D721Med (cell line): ENCODE results near the gene PDGFRB.

Experiments used
- DNase-seq: peaks from one replicate; pipeline ENCODE4 v3.0.0; 2011; ENCODE audit warnings: low spot score; ENCODE audit not compliant: insufficient read length
- FAIRE-seq: peaks from 2 replicates; lab custom pipeline; 2011; peaks lifted over from hg19 to GRCh38; lab: Jason Lieb, UNC
- TF ChIP-seq, protein P1 (sequence below): IDR thresholded peaks from 2 replicates; pipeline ENCODE4 v1.5.1; 2012; ENCODE audit warnings: mild to moderate bottlenecking, control low read depth; ENCODE audit not compliant: insufficient read depth; ENCODE audit errors: missing control alignments

PDGFRB gene

DNA sequence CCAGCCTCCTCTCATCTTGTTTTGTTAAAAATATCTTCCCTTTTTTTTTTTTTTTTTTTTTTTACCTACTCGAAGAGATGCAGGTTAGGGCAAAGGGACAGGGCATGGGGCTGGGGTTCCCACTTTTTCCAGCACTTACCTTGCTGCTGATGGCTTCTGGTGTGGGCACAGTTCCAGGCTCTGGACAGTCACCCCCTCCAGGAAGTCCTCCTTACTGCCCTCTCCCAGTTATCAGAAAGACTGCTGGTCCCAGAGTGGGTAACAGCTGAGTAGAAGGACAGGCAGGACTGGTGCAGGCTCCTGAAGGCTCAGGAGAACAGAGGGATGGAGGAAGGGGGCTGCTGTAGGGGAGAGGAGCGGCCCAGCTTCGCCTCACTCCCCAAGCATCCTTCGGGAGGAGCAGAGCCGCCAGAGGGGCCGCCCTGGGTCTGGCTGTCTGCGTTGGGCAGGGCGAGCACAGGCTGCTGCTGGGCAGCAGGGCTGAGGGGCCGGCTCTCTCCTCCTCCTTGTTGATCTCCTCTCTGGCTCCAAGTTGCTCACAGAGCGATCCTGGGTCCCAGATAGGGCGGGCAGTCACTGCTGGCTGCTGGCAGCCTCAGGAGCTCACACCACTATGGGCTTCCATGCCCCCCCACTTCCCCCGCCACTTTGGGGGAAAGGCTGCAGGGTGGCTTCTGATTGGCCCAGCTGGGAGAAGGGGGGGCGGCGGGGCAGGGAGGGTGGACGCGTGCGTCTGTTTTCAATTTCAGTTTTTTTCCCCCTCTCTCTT, at the start of gene PDGFRB:
TSS of gene PDGFRB (minus strand) at position 588 of the 769 bp plus-strand sequence. CDS start 18,798 bp downstream, outside the sequence.
- peak; percentile 42 for DNase-seq
- no peak for FAIRE-seq
- TF ChIP-seq, protein P1, sequence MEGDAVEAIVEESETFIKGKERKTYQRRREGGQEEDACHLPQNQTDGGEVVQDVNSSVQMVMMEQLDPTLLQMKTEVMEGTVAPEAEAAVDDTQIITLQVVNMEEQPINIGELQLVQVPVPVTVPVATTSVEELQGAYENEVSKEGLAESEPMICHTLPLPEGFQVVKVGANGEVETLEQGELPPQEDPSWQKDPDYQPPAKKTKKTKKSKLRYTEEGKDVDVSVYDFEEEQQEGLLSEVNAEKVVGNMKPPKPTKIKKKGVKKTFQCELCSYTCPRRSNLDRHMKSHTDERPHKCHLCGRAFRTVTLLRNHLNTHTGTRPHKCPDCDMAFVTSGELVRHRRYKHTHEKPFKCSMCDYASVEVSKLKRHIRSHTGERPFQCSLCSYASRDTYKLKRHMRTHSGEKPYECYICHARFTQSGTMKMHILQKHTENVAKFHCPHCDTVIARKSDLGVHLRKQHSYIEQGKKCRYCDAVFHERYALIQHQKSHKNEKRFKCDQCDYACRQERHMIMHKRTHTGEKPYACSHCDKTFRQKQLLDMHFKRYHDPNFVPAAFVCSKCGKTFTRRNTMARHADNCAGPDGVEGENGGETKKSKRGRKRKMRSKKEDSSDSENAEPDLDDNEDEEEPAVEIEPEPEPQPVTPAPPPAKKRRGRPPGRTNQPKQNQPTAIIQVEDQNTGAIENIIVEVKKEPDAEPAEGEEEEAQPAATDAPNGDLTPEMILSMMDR: no peak

DNA sequence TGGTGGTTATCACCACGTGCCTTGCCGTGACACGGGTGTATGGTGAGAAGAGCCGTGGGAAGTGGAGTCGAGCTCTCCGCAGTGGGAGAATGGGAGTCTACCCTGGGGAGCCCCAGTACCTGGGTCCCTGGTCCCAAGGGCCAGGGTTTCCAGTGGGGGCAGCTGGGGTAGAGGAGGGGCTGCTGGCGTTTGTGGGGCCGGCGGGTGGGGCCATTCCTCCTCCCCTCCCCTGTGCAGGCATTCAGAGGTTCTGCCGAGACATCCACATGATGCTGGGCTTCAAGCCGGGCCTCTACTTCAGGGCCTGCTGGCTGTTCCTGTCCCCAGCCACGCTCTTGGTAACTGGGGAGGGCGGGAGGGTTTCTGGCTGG, 48.9 kb upstream of the PDGFRB start:
- TF ChIP-seq, protein P1: no peak
- FAIRE-seq (no peak), DNase-seq (no peak)

DNA sequence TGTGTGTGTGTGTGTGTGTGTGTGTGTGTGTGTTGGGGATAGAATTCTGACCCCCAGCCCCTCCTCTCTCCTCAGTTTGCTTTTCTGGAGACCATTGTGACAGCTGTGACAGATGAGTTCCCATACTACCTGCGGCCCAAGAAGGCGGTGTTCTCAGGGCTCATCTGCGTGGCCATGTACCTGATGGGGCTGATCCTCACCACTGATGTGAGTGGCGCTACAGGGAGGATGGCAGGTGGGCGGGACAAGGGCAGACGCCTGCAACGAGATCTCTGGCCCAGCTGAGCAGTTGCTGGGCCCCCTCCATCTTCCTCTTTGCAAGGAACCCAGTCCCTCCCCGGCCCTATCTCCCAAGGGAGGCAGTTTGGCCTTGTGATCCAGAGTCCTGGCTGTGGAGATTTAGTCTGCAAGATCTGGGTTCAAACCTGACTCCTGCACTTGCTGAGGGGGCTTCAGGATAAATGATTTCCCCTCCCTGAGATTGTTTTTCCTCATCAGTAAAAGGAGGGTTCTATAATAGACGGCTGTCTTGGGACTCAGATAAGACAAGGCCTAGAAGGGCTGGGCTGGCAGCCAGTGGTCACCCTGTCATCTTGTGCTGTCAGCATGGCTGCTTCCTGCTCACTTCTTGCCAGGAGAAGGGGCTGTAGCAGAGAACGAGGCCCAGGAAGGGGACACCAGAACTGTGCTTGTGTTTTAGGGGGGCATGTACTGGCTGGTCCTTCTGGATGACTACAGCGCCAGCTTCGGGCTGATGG, 48.4 kb upstream of the PDGFRB start:
- FAIRE-seq: no peak
- TF ChIP-seq, protein P1: no peak
- no peak for DNase-seq

DNA sequence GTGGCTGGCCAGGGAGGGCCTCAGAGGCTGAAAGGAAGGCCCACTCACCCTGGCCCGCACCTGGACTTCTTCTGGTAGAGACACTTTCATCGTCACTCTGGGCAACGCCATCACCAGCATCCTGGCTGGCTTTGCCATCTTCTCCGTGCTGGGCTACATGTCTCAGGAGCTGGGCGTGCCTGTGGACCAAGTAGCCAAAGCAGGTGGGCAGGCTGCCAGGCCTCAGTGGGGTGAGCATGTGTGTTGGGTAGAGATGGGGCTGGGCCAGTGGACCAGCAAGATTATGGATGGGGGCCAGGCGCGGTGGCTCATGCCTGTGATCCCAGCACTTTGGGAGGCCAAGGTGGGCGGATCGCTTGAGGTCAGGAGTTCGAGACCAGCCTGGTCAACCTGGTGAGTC, 46.9 kb upstream of the PDGFRB start:
- TF ChIP-seq, protein P1: no peak
- DNase-seq: no peak
- FAIRE-seq: no peak

DNA sequence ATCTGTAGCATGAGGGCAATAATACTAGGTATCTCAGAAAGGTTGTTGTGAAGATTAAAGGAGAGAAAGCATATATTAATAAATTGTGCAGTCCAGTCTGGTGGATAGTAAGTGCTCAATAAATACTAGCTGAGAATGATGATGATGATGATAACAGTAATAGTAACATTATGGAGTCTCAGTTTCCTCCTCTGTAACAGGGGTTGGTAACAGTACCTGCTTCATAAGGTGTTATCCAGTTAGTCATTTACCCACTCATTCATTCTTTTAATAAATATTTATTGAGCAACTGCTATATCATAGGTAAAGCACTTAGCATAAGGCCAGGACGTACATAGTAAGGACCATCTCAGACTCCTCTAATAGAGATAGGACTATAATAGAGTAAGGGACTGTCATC, 41.8 kb upstream of the PDGFRB start:
- FAIRE-seq (no peak), DNase-seq (no peak)
- TF ChIP-seq, protein P1: no peak

DNA sequence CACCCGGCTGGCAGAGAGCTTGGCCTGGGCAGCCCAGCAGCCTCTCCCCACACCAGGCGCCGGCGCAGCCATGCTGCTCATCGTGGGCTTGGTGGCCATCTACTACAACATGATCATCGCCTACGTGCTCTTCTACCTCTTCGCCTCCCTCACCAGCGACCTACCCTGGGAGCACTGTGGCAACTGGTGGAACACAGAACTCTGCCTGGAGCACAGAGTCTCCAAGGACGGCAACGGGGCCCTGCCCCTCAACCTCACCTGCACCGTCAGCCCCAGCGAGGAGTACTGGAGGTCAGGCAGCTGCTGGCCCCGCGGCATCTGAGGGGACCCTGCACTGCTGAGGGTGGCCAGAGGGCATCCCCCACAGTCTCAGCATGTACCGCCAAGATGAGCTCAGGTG, 41.3 kb upstream of the PDGFRB start:
- TF ChIP-seq, protein P1: no peak
- DNase-seq: no peak
- no peak for FAIRE-seq

DNA sequence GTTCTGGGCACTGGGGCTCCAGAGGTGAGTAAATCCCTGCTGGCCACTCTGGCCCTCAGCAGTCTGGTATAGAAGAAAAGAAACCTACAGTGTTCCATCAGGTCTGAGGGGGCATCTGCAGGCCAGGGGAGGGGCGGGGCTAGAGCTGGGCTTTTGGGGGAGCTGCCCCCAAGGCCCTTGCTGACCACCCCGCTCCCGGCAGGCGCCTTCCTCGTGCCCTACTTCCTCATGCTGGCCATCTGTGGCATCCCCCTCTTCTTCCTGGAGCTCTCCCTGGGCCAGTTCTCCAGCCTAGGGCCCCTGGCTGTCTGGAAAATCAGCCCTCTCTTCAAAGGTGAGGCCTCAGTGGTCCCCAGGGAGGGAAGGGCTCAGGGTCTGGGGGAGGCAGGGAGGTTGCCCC, 40.9 kb upstream of the PDGFRB start:
- no peak for DNase-seq
- no peak for FAIRE-seq
- TF ChIP-seq, protein P1: no peak
